Measurements from ENCODE around the gene UNC13D. TPM values are rescaled to one million over a fixed set of nuclear protein-coding genes. Genes with fewer than 3 reads are reported as not detected.

Gene UNC13D
- total and polyA plus RNA-seq, 2 experiments from 2014 or later, result 0.06 to 0.65 TPM

GRCh38 chr17:75791254-75791653 lies 53.0 kb downstream of the UNC13D start:
- in situ Hi-C loops (cut with MboI), result no loop called here
- Histone ChIP-seq H3K36me3 (ENCODE audit: low read depth) (no peaks in the 10 kb centered on the region), H3K79me2 (ENCODE audit: insufficient read depth) (peaks cover 99% of the 10 kb centered on the region), H3K9me3 (ENCODE audit: low read depth) (no peaks in the 10 kb centered on the region), H3K9me2 (ENCODE audit: insufficient read depth) (no peaks in the 10 kb centered on the region), H3K27me3 (replicated peaks; ENCODE audit: insufficient read depth) (no peaks in the 10 kb centered on the region), H3K27ac (no peak overlapping the region), H3F3A (ENCODE audit: insufficient read depth) (peaks cover 8% of the 10 kb centered on the region), H3K4me3 (no peak overlapping the region), H3K4me1 (ENCODE audit: insufficient read depth) (peaks cover 17% of the 10 kb centered on the region), H3K9ac (no peak overlapping the region), H3K4me2 (ENCODE audit: unreplicated experiment) (no peak overlapping the region), H2AFZ (no peak overlapping the region), H4K20me1 (ENCODE audit: insufficient read depth) (no peaks in the 10 kb centered on the region)
- DNase-seq, result no peak
- 51 to 53% methylated on average over 6 of the region's 6 CpGs for WGBS, 2 experiments (ENCODE audit: low coverage in 1 of 2, low lambda C conversion rate in 2 of 2, missing lambda C conversion rate in 2 of 2)
- TF ChIP-seq EZH2phosphoT487 (IDR thresholded peaks at IDR 0.05; ENCODE audit: insufficient read depth, low read depth) (no peak), EZH2 (IDR thresholded peaks at IDR 0.05; ENCODE audit: insufficient read depth, poor library complexity, severe bottlenecking) (no peak)

GRCh38 chr17:75785016-75785890 lies 59.0 kb downstream of the UNC13D start:
- Histone ChIP-seq H3K4me2 (ENCODE audit: unreplicated experiment) (peak overlapping the region; percentile 89), H3K4me1 (ENCODE audit: insufficient read depth) (peaks cover 31% of the 10 kb centered on the region), H3K9me2 (ENCODE audit: insufficient read depth) (no peaks in the 10 kb centered on the region), H3K79me2 (ENCODE audit: insufficient read depth) (peaks cover 42% of the 10 kb centered on the region), H2AFZ (peak overlapping the region; percentile 64), H3K27ac (peak overlapping the region; percentile 99), H3K9me3 (ENCODE audit: low read depth) (no peaks in the 10 kb centered on the region), H3F3A (ENCODE audit: insufficient read depth) (peaks cover 40% of the 10 kb centered on the region), H3K4me3 (peak overlapping the region; percentile 75), H3K9ac (peak overlapping the region; percentile 93), H4K20me1 (ENCODE audit: insufficient read depth) (no peaks in the 10 kb centered on the region), H3K27me3 (replicated peaks; ENCODE audit: insufficient read depth) (no peaks in the 10 kb centered on the region), H3K36me3 (ENCODE audit: low read depth) (no peaks in the 10 kb centered on the region)
- TF ChIP-seq EZH2phosphoT487 (IDR thresholded peaks at IDR 0.05; ENCODE audit: insufficient read depth, low read depth), result no peak
- TF ChIP-seq EZH2 (IDR thresholded peaks at IDR 0.05; ENCODE audit: insufficient read depth, poor library complexity, severe bottlenecking), result no peak
- whole genome bisulfite sequencing, 2 experiments (ENCODE audit: low coverage in 1 of 2, low lambda C conversion rate in 2 of 2, missing lambda C conversion rate in 2 of 2), result 5 to 7% methylated on average over 32 to 43 of the region's 43 CpGs
- DNase-seq, result peak; percentile 91
- in situ Hi-C loops (cut with MboI), result no loop called here

- Histone ChIP-seq H3K27ac (peak within 1 kb of the TSS; percentile 99), H3K36me3 (ENCODE audit: low read depth) (no peaks in the 10 kb centered on the region), H3K79me2 (ENCODE audit: insufficient read depth) (peaks cover 34% of the 10 kb centered on the region), H4K20me1 (ENCODE audit: insufficient read depth) (no peaks in the 10 kb centered on the region), H3K9me2 (ENCODE audit: insufficient read depth) (no peaks in the 10 kb centered on the region), H3F3A (ENCODE audit: insufficient read depth) (peaks cover 44% of the 10 kb centered on the region), H2AFZ (peak within 1 kb of the TSS; percentile 94), H3K4me2 (ENCODE audit: unreplicated experiment) (peak within 1 kb of the TSS; percentile 91), H3K4me1 (ENCODE audit: insufficient read depth) (peaks cover 31% of the 10 kb centered on the region), H3K27me3 (replicated peaks; ENCODE audit: insufficient read depth) (no peaks in the 10 kb centered on the region), H3K9me3 (ENCODE audit: low read depth) (no peaks in the 10 kb centered on the region), H3K4me3 (peak within 1 kb of the TSS; percentile 75), H3K9ac (peak within 1 kb of the TSS; percentile 93)
- peak; percentile 99 for DNase-seq
- TF ChIP-seq EZH2 (IDR thresholded peaks at IDR 0.05; ENCODE audit: insufficient read depth, poor library complexity, severe bottlenecking), result no peak
- no peak for TF ChIP-seq EZH2phosphoT487 (IDR thresholded peaks at IDR 0.05; ENCODE audit: insufficient read depth, low read depth)
- in situ Hi-C loops (cut with MboI), result no loop called here
- 1 to 2% methylated on average over 27 to 38 of the region's 45 CpGs for WGBS, 2 experiments (ENCODE audit: low coverage in 1 of 2, low lambda C conversion rate in 2 of 2, missing lambda C conversion rate in 2 of 2)
Observed at GRCh38 chr17:75784473-75785015, 59.7 kb downstream of the UNC13D start, which contains the start of gene UNK. Gene UNK, plus strand, starts transcription at chr17:75784806. Its CDS starts 75 bp downstream, at chr17:75784881.

- Histone ChIP-seq H3K4me1 (ENCODE audit: insufficient read depth) (peaks cover 31% of the 10 kb centered on the region), H3K9me3 (ENCODE audit: low read depth) (no peaks in the 10 kb centered on the region), H4K20me1 (ENCODE audit: insufficient read depth) (no peaks in the 10 kb centered on the region), H3F3A (ENCODE audit: insufficient read depth) (peaks cover 44% of the 10 kb centered on the region), H3K27ac (peak overlapping the region; percentile 99), H3K9me2 (ENCODE audit: insufficient read depth) (no peaks in the 10 kb centered on the region), H2AFZ (peak overlapping the region; percentile 94), H3K4me2 (ENCODE audit: unreplicated experiment) (peak overlapping the region; percentile 91), H3K79me2 (ENCODE audit: insufficient read depth) (peaks cover 31% of the 10 kb centered on the region), H3K36me3 (ENCODE audit: low read depth) (peaks cover 1% of the 10 kb centered on the region; the same call in 1 of the 2 replicates), H3K27me3 (replicated peaks; ENCODE audit: insufficient read depth) (no peaks in the 10 kb centered on the region), H3K9ac (peak overlapping the region; percentile 93), H3K4me3 (peak overlapping the region; percentile 75)
- DNase-seq, result no peak
- TF ChIP-seq EZH2 (IDR thresholded peaks at IDR 0.05; ENCODE audit: insufficient read depth, poor library complexity, severe bottlenecking) (no peak), EZH2phosphoT487 (IDR thresholded peaks at IDR 0.05; ENCODE audit: insufficient read depth, low read depth) (no peak)
- 60 to 63% methylated on average over 20 of the region's 20 CpGs for WGBS, 2 experiments (ENCODE audit: low coverage in 1 of 2, low lambda C conversion rate in 2 of 2, missing lambda C conversion rate in 2 of 2)
- in situ Hi-C loops (cut with MboI), result no loop called here
Observed at GRCh38 chr17:75783803-75784472, 60.3 kb downstream of the UNC13D start.

All from GM23248 (cell line).